HEK293T (cell line): Measurements from ENCODE around the gene PPDPF.

ENCODE experiments used
- BHLHE40 ChIP-seq: fragments of 450-650 bp; IDR thresholded peaks from 2 replicates; pipeline ENCODE4 v1.6.1; 2016; ENCODE audit warnings: mild to moderate bottlenecking, moderate library complexity, borderline replicate concordance
- FOXA1 ChIP-seq: fragments of 450-650 bp; IDR thresholded peaks from 2 replicates; pipeline ENCODE4 v1.6.1; 2016; ENCODE audit warnings: mild to moderate bottlenecking
- HDGF ChIP-seq: fragments of 450-650 bp; IDR thresholded peaks from 2 replicates; pipeline ENCODE4 v1.6.1; 2017; ENCODE audit warnings: antibody characterized with exemption, borderline replicate concordance
- L3MBTL2 ChIP-seq: fragments of 450-650 bp; conservative IDR thresholded peaks from 2 replicates; pipeline ENCODE4 v1.6.1; 2016; ENCODE audit warnings: mild to moderate bottlenecking
- SP1 ChIP-seq: fragments of 450-650 bp; IDR thresholded peaks from 2 replicates; pipeline ENCODE4 v1.6.1; 2017
- ZNF384 ChIP-seq: fragments of 450-650 bp; IDR thresholded peaks from 2 replicates; pipeline ENCODE4 v1.6.1; 2016

GRCh38 chr20:63518351-63518861, 2.2 kb upstream of the PPDPF start:
- TF ChIP-seq BHLHE40 (no peak), ZNF384 (no peak), SP1 (no peak), HDGF (no peak), L3MBTL2 (no peak), FOXA1 (no peak)
